ENCODE measurements around the gene MCIDAS. TPM values are rescaled to one million over a fixed set of nuclear protein-coding genes. Genes with fewer than 3 reads are reported as not detected.

The MCIDAS gene
- total RNA-seq, 6 donors from 2014 or later, result 0.22 to 2.2 (median 0.45) TPM; not detected in 2

- DNase-seq, result peak in 1 of 2 donors; percentile 48
- H3K4me3 ChIP-seq, result peak overlapping the region in 3 of 4 donors; percentile 31 to 44 (median 39)
- no peak overlapping the region for H3K27ac ChIP-seq
- peaks cover 0 to 92% (median 60%) of the 10 kb centered on the region in 4 donors for H3K27me3 ChIP-seq
- 7 to 8% methylated on average over 17 to 30 of the region's 30 CpGs for WGBS, 2 donors
- TF ChIP-seq EP300 (IDR thresholded peaks at IDR 0.05), result no peak
- TF ChIP-seq POLR2A (IDR thresholded peaks at IDR 0.05), result no peak
- no peak for TF ChIP-seq CTCF (IDR thresholded peaks at IDR 0.05)
- no peak for TF ChIP-seq POLR2AphosphoS5 (IDR thresholded peaks at IDR 0.05)
- peaks cover 41 to 44% (median 44%) of the 10 kb centered on the region in 4 donors for H3K4me1 ChIP-seq
- H3K36me3 ChIP-seq, result no peaks in the 10 kb centered on the region
- no peaks in the 10 kb centered on the region for H3K9me3 ChIP-seq
- no peak for ATAC-seq (ENCODE audit: low FRiP score in 2 of 2)
Observed at GRCh38 chr5:55227664-55228430, 732 bp upstream of the MCIDAS start.

GRCh38 chr5:55226027-55226933 is 835 bp downstream of the MCIDAS start:
- WGBS, 2 donors, result 5 to 29% methylated on average over 6 to 49 of the region's 54 CpGs
- ATAC-seq (ENCODE audit: low FRiP score in 2 of 2), result peak; percentile 34 to 58
- peaks cover 0 to 92% (median 58%) of the 10 kb centered on the region in 4 donors for H3K27me3 ChIP-seq
- peaks cover 26 to 29% (median 29%) of the 10 kb centered on the region in 4 donors for H3K4me1 ChIP-seq
- no peaks in the 10 kb centered on the region for H3K36me3 ChIP-seq
- TF ChIP-seq POLR2A (IDR thresholded peaks at IDR 0.05) (no peak), CTCF (IDR thresholded peaks at IDR 0.05) (peak in 4 of 6 experiments; percentile 6 to 47 (median 34))
- H3K27ac ChIP-seq, result no peak overlapping the region
- DNase-seq, result peak in 1 of 2 donors; percentile 88
- peak overlapping the region in 3 of 4 donors; percentile 31 to 44 (median 39) for H3K4me3 ChIP-seq
- H3K9me3 ChIP-seq, result no peaks in the 10 kb centered on the region

GRCh38 chr5:55225346-55225745 is 1.8 kb downstream of the MCIDAS start:
- no peak for ATAC-seq (ENCODE audit: low FRiP score in 2 of 2)
- no peaks in the 10 kb centered on the region for H3K36me3 ChIP-seq
- H3K4me1 ChIP-seq, result peaks cover 31 to 36% (median 33%) of the 10 kb centered on the region in 4 donors
- H3K27ac ChIP-seq, result no peak overlapping the region
- no peak for TF ChIP-seq CTCF (IDR thresholded peaks at IDR 0.05)
- TF ChIP-seq POLR2A (IDR thresholded peaks at IDR 0.05), result no peak
- TF ChIP-seq EP300 (IDR thresholded peaks at IDR 0.05), result no peak
- no peak for TF ChIP-seq POLR2AphosphoS5 (IDR thresholded peaks at IDR 0.05)
- H3K27me3 ChIP-seq, result peaks cover 0 to 93% (median 56%) of the 10 kb centered on the region in 4 donors
- H3K9me3 ChIP-seq, result no peaks in the 10 kb centered on the region
- no peak for DNase-seq
- H3K4me3 ChIP-seq, result no peak overlapping the region

GRCh38 chr5:55223812-55224240 is 3.3 kb downstream of the MCIDAS start:
- no peak for TF ChIP-seq CTCF (IDR thresholded peaks at IDR 0.05)
- TF ChIP-seq EP300 (IDR thresholded peaks at IDR 0.05), result no peak
- TF ChIP-seq POLR2A (IDR thresholded peaks at IDR 0.05), result no peak
- no peak for TF ChIP-seq POLR2AphosphoS5 (IDR thresholded peaks at IDR 0.05)
- WGBS, 2 donors, result 47 to 51% methylated on average over 7 of the region's 7 CpGs
- Histone ChIP-seq H3K27me3 (peaks cover 0 to 88% (median 52%) of the 10 kb centered on the region in 4 donors), H3K36me3 (no peaks in the 10 kb centered on the region), H3K9me3 (no peaks in the 10 kb centered on the region), H3K4me1 (peaks cover 36 to 40% (median 37%) of the 10 kb centered on the region in 4 donors), H3K27ac (no peak overlapping the region), H3K4me3 (no peak overlapping the region)
- no peak for ATAC-seq (ENCODE audit: low FRiP score in 2 of 2)
- no peak for DNase-seq

Measured in upper lobe of left lung (tissue), 6 donors.